ENCODE measurements around the gene TRPM2. TPM values are rescaled to one million over a fixed set of nuclear protein-coding genes. Genes with fewer than 3 reads are reported as not detected.

Gene TRPM2
- total RNA-seq, 1 experiment from 2014 or later = 28.1 TPM

DNA sequence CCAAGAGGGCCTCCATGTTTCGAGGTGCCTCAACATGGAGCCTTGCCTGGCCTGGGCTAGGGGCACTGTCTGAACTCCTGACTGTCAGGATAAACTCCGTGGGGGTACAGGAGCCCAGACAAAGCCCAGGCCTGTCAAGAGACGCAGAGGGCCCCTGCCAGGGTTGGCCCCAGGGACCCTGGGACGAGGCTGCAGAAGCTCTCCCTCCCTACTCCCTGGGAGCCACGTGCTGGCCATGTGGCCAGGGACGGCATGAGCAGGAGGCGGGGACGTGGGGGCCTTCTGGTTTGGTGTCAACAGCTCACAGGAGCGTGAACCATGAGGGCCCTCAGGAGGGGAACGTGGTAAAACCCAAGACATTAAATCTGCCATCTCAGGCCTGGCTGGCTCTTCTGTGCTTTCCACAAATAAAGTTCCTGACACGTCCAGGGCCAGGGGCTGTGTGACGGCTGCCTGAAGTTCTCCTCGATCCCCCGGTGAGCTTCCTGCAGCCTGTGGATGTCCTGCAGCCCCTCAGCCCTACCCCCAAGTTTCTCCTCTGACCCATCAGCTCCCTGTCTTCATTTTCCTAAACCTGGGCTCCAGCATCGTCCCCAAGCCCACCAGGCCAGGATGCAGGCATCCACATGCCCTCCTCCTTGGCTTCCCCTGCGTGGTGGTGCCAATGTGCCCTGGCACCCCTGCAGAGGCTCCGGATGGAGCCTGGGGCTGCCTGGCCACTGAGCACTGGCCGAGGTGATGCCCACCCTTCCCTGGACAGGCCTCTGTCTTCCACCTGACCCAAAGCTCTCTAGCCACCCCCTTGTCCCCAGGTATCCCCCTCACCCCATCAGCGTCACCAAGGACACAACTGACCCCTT lies 89.1 kb downstream of the TRPM2 start:
- intact Hi-C loops (cut with micrococcal nuclease) = no loop called here
- H3K4me3 ChIP-seq (replicated peaks in 1 of 2; ENCODE audit: low read depth in 1 of 2, low read length in 2 of 2) = no peak overlapping the region
- H3K27ac ChIP-seq (ENCODE audit: low read depth, low read length) = no peak overlapping the region
- H3K9me3 ChIP-seq (ENCODE audit: control insufficient read depth in 1 of 2, insufficient read depth in 1 of 2, low read depth in 1 of 2, low read length in 2 of 2) = no peaks in the 10 kb centered on the region
- no peaks in the 10 kb centered on the region for H3K9me2 ChIP-seq (ENCODE audit: insufficient read depth)
- H4K20me1 ChIP-seq (ENCODE audit: insufficient read depth) = no peaks in the 10 kb centered on the region
- H3K4me2 ChIP-seq (ENCODE audit: low read length) = no peak overlapping the region
- no TSS peak for BruUV-seq (replicated peaks)
- no peaks in the 10 kb centered on the region for H3K79me2 ChIP-seq (ENCODE audit: insufficient read depth, low read length)
- DNase-seq (ENCODE audit: low read depth, low spot score) (no peak), ATAC-seq (no peak)
- TF ChIP-seq CBX3 (IDR thresholded peaks at IDR 0.05; ENCODE audit: low read depth) = no peak
- TF ChIP-seq, protein P1, sequence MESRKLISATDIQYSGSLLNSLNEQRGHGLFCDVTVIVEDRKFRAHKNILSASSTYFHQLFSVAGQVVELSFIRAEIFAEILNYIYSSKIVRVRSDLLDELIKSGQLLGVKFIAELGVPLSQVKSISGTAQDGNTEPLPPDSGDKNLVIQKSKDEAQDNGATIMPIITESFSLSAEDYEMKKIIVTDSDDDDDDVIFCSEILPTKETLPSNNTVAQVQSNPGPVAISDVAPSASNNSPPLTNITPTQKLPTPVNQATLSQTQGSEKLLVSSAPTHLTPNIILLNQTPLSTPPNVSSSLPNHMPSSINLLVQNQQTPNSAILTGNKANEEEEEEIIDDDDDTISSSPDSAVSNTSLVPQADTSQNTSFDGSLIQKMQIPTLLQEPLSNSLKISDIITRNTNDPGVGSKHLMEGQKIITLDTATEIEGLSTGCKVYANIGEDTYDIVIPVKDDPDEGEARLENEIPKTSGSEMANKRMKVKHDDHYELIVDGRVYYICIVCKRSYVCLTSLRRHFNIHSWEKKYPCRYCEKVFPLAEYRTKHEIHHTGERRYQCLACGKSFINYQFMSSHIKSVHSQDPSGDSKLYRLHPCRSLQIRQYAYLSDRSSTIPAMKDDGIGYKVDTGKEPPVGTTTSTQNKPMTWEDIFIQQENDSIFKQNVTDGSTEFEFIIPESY (IDR thresholded peaks at IDR 0.05; ENCODE audit: extremely low read depth, insufficient replicate concordance, low read length) = no peak
- no peak for TF ChIP-seq SRF (IDR thresholded peaks at IDR 0.05; ENCODE audit: low read depth)
- TF ChIP-seq EZH2 (IDR thresholded peaks at IDR 0.05) = no peak
- TF ChIP-seq, protein P2, sequence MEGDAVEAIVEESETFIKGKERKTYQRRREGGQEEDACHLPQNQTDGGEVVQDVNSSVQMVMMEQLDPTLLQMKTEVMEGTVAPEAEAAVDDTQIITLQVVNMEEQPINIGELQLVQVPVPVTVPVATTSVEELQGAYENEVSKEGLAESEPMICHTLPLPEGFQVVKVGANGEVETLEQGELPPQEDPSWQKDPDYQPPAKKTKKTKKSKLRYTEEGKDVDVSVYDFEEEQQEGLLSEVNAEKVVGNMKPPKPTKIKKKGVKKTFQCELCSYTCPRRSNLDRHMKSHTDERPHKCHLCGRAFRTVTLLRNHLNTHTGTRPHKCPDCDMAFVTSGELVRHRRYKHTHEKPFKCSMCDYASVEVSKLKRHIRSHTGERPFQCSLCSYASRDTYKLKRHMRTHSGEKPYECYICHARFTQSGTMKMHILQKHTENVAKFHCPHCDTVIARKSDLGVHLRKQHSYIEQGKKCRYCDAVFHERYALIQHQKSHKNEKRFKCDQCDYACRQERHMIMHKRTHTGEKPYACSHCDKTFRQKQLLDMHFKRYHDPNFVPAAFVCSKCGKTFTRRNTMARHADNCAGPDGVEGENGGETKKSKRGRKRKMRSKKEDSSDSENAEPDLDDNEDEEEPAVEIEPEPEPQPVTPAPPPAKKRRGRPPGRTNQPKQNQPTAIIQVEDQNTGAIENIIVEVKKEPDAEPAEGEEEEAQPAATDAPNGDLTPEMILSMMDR (IDR thresholded peaks at IDR 0.05 in 2 of 3, conservative IDR thresholded peaks at IDR 0.05 in 1 of 3; ENCODE audit: borderline replicate concordance in 1 of 3, insufficient read depth in 1 of 3, low read depth in 2 of 3, low read length in 2 of 3) = no peak
- no peak for TF ChIP-seq ELF1 (IDR thresholded peaks at IDR 0.05; ENCODE audit: borderline replicate concordance, low read depth)
- TF ChIP-seq POLR2AphosphoS5 (IDR thresholded peaks at IDR 0.05; ENCODE audit: low read depth, low read length) = no peak
- no peak overlapping the region for H3K9ac ChIP-seq (ENCODE audit: low read length)
- ChIA-PET RAD21 (ENCODE audit: low non-redundant PET in 1 of 2, low total read pairs in 2 of 2, uncharacterized antibody in 2 of 2, unreplicated experiment in 2 of 2) (interaction anchor here in 1 of 2 experiments (0.6 kb wide), 1 partner anchor 11 kb away, joined by 3 read pairs; no protein-coding TSS in a partner anchor), CTCF (no interaction called here), POLR2A (no interaction called here)
- peaks cover 5 to 13% of the 10 kb centered on the region in 2 experiments; a peak in 3 of 4 replicates for H3K4me1 ChIP-seq (ENCODE audit: control insufficient read depth in 1 of 2, insufficient read depth in 2 of 2, low read length in 2 of 2)
- no peaks in the 10 kb centered on the region for H3K27me3 ChIP-seq (ENCODE audit: insufficient read depth, low read length)
- H3K36me3 ChIP-seq (ENCODE audit: control insufficient read depth in 1 of 2, insufficient read depth in 2 of 2, low read length in 2 of 2) = peaks cover 2 to 6% of the 10 kb centered on the region in 2 experiments; a peak in 2 of 4 replicates
- H2AFZ ChIP-seq (ENCODE audit: low read depth, low read length, poor library complexity, severe bottlenecking) = no peak overlapping the region
